Trophoblast cell (in vitro differentiated cells and primary cell): Measurements from ENCODE around the gene DNAH3.
"Not testable (repeated sequence)": the region's sequence is repeated elsewhere in the genome, so short reads cannot be mapped to it uniquely, and the experiment has no call there.

ENCODE experiments used
- DNase-seq, 2 donors: peaks; one replicate each; pipeline ENCODE4 v3.0.0-alpha.2; 2016
- H2AFZ ChIP-seq: 2 replicates; pipeline ENCODE4 v1.6.1; 2013; ENCODE audit warnings: low read length, moderate library complexity, mild to moderate bottlenecking; ENCODE audit not compliant: insufficient read depth, poor library complexity
- H2AK5ac ChIP-seq: 2 replicates; pipeline ENCODE4 v1.6.1; 2013; ENCODE audit warnings: mild to moderate bottlenecking, low read length
- H2BK120ac ChIP-seq: 2 replicates; pipeline ENCODE4 v1.6.1; 2013; ENCODE audit warnings: low read length, mild to moderate bottlenecking, moderate library complexity; ENCODE audit not compliant: insufficient read depth, poor library complexity
- H2BK12ac ChIP-seq: 2 replicates; pipeline ENCODE4 v1.6.1; 2013; ENCODE audit warnings: mild to moderate bottlenecking, low read length, moderate library complexity
- H2BK5ac ChIP-seq: 2 replicates; pipeline ENCODE4 v1.6.1; 2013; ENCODE audit warnings: low read length, low read depth, moderate library complexity, mild to moderate bottlenecking; ENCODE audit not compliant: poor library complexity
- H3K14ac ChIP-seq: 2 replicates; pipeline ENCODE4 v1.6.1; 2013; ENCODE audit warnings: mild to moderate bottlenecking, low read length
- H3K18ac ChIP-seq: 2 replicates; pipeline ENCODE4 v1.6.1; 2013; ENCODE audit warnings: mild to moderate bottlenecking, low read length
- H3K23ac ChIP-seq: 2 replicates; pipeline ENCODE4 v1.6.1; 2013; ENCODE audit warnings: low read length
- H3K27ac ChIP-seq: 2 replicates; pipeline ENCODE4 v1.5.1; 2013; ENCODE audit warnings: low read depth, mild to moderate bottlenecking, inconsistent platforms, low read length, moderate library complexity
- H3K27me3 ChIP-seq: 2 replicates; pipeline ENCODE4 v1.6.1; 2013; ENCODE audit warnings: inconsistent platforms, mild to moderate bottlenecking, low read length, moderate library complexity; ENCODE audit not compliant: insufficient read depth
- H3K36me3 ChIP-seq, 2 experiments: 1 replicate in 1 of 2; 2 replicates in 1 of 2; pipeline ENCODE4 v1.6.1; 2013; ENCODE audit warnings: low read length in 2 of 2, mild to moderate bottlenecking in 2 of 2, moderate library complexity in 1 of 2; ENCODE audit not compliant: insufficient read depth in 2 of 2, control insufficient read depth in 1 of 2
- H3K4ac ChIP-seq: 2 replicates; pipeline ENCODE4 v1.6.1; 2013; ENCODE audit warnings: low read depth, mild to moderate bottlenecking, low read length, moderate library complexity
- H3K4me1 ChIP-seq, 2 experiments: 1 replicate in 1 of 2; 2 replicates in 1 of 2; pipeline ENCODE4 v1.6.1; 2013; ENCODE audit warnings: low read length in 2 of 2, mild to moderate bottlenecking in 2 of 2, moderate library complexity in 1 of 2; ENCODE audit not compliant: insufficient read depth in 2 of 2, control insufficient read depth in 1 of 2
- H3K4me2 ChIP-seq: 2 replicates; pipeline ENCODE4 v1.6.1; 2013; ENCODE audit warnings: inconsistent platforms, mild to moderate bottlenecking, low read length, moderate library complexity
- H3K4me3 ChIP-seq: 2 replicates; pipeline ENCODE4 v1.5.1; 2013; ENCODE audit warnings: mild to moderate bottlenecking, low read depth, low read length, inconsistent platforms
- H3K79me1 ChIP-seq: one replicate; pipeline ENCODE4 v1.6.1; 2013; ENCODE audit warnings: low read length
- H3K79me2 ChIP-seq: 2 replicates; pipeline ENCODE4 v1.6.1; 2013; ENCODE audit warnings: low read length, mild to moderate bottlenecking; ENCODE audit not compliant: control insufficient read depth, insufficient read depth, poor library complexity
- H3K9ac ChIP-seq: 2 replicates; pipeline ENCODE4 v1.6.1; 2013; ENCODE audit warnings: mild to moderate bottlenecking, low read length
- H3K9me3 ChIP-seq: 2 replicates; pipeline ENCODE4 v1.6.1; 2013; ENCODE audit warnings: low read depth, mild to moderate bottlenecking, control low read depth, inconsistent platforms, low read length; ENCODE audit not compliant: insufficient read depth
- H4K12ac ChIP-seq: 2 replicates; pipeline ENCODE4 v1.6.1; 2013; ENCODE audit warnings: low read depth, mild to moderate bottlenecking, low read length, moderate library complexity
- H4K8ac ChIP-seq: 2 replicates; pipeline ENCODE4 v1.6.1; 2013; ENCODE audit warnings: low read depth, mild to moderate bottlenecking, low read length, moderate library complexity
- H4K91ac ChIP-seq: one replicate; pipeline ENCODE4 v1.6.1; 2013; ENCODE audit warnings: low read depth, mild to moderate bottlenecking, low read length, moderate library complexity
- WGBS: extraction: QIAGEN DNeasy Blood & Tissue Kit; methylation state at CpG from one replicate; pipeline ENCODE4 v1.1.7; 2013; ENCODE audit warnings: missing lambda C conversion rate; ENCODE audit not compliant: insufficient read length, insufficient coverage; ENCODE audit errors: extremely low coverage; 5-methylcytosine and 5-hydroxymethylcytosine counted together

DNAH3 gene

DNA sequence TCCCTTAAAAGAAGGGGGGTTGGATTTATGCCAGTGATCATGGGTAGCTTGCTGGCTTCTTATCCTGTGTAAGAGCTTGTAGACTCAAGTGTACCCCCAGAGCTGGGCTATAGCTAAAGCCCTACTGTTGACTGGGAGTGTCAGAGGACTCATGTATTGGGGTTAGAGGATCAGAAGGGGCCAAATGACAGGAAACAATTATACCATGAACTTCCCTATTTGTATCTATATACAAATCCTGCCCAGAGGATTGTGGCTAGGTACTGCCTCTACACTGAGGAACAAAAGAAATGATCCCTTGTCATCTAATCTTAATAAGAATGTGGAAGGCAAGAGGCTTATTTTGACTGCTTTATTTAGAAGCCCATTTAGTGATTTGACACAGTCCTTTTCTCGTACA, 46.5 kb upstream of the DNAH3 start:
- no peak overlapping the region for H2BK5ac ChIP-seq
- no peak overlapping the region for H3K9ac ChIP-seq
- H3K27ac ChIP-seq = no peak overlapping the region
- no peak overlapping the region for H2BK12ac ChIP-seq
- no peak overlapping the region for H3K4ac ChIP-seq
- no peak overlapping the region for H2AFZ ChIP-seq
- no peak overlapping the region for H4K12ac ChIP-seq
- H3K27me3 ChIP-seq = no peaks in the 10 kb centered on the region
- no peak overlapping the region for H3K18ac ChIP-seq
- no peak overlapping the region for H3K4me2 ChIP-seq
- no peak overlapping the region for H2AK5ac ChIP-seq
- H2BK120ac ChIP-seq = no peak overlapping the region
- no CpG with 5 or more reads among the region's 1 CpG for WGBS
- H3K79me1 ChIP-seq = no peaks in the 10 kb centered on the region
- no peak overlapping the region for H3K4me3 ChIP-seq
- no peak overlapping the region for H3K23ac ChIP-seq
- H4K8ac ChIP-seq = no peak overlapping the region
- H3K79me2 ChIP-seq = no peaks in the 10 kb centered on the region
- H3K14ac ChIP-seq = no peak overlapping the region
- H3K9me3 ChIP-seq = no peaks in the 10 kb centered on the region
- DNase-seq = no peak
- peaks cover 7 to 10% of the 10 kb centered on the region in 2 experiments for H3K4me1 ChIP-seq
- no peaks in the 10 kb centered on the region for H3K36me3 ChIP-seq
- H4K91ac ChIP-seq = no peak overlapping the region

GRCh38 chr16:21195330-21195729, 44.7 kb upstream of the DNAH3 start:
- not testable (repeated sequence) for H4K91ac ChIP-seq, H2BK5ac ChIP-seq, H3K4me3 ChIP-seq, H3K9ac ChIP-seq, H3K79me1 ChIP-seq, H2BK120ac ChIP-seq, H2BK12ac ChIP-seq, H3K36me3 ChIP-seq, H3K14ac ChIP-seq, H3K4ac ChIP-seq, H3K9me3 ChIP-seq, H3K18ac ChIP-seq, H3K4me2 ChIP-seq, H3K4me1 ChIP-seq, H3K27me3 ChIP-seq, H3K27ac ChIP-seq, H2AK5ac ChIP-seq, H3K23ac ChIP-seq, DNase-seq, H4K8ac ChIP-seq, H2AFZ ChIP-seq, H4K12ac ChIP-seq, H3K79me2 ChIP-seq
- no CpG with 5 or more reads among the region's 8 CpGs for WGBS

DNA sequence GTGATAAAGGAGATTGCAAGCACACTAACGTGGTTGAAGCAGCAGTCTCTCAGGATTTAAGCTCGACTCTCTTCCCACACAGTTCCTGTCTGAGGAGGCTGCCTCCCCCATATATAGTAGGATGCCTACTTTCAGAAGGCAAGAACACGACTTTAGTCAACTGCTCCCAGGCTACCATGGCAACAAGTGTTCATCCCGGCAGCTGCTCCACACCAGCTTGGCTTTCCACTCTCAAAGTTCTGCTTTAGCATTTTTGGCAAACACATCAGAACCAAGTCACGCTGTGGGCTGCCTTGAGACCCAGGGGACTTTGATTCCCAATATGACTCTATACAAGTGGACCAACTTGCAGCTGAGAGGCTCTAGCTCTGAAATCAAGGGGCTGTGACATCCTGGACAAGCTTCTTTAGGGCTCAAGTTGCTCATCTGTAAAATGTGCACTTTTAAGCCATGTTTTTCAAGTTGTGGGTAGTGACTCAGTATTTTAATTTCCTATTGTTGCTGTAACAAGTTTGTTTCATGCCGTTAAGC, 44.2 kb upstream of the DNAH3 start:
- Histone ChIP-seq H3K27me3 (no peaks in the 10 kb centered on the region), H3K9ac (no peak overlapping the region), H2BK5ac (no peak overlapping the region), H3K4ac (no peak overlapping the region), H4K91ac (no peak overlapping the region), H2AFZ (no peak overlapping the region), H2BK120ac (no peak overlapping the region), H3K36me3 (no peaks in the 10 kb centered on the region), H2AK5ac (no peak overlapping the region), H3K79me2 (no peaks in the 10 kb centered on the region), H3K14ac (no peak overlapping the region), H3K4me1 (peaks cover 7 to 8% of the 10 kb centered on the region in 2 experiments), H2BK12ac (no peak overlapping the region), H3K23ac (no peak overlapping the region), H3K9me3 (peaks cover 2% of the 10 kb centered on the region), H4K8ac (no peak overlapping the region), H3K18ac (no peak overlapping the region), H3K79me1 (no peaks in the 10 kb centered on the region), H3K4me3 (no peak overlapping the region), H3K27ac (no peak overlapping the region), H4K12ac (no peak overlapping the region), H3K4me2 (no peak overlapping the region)
- no peak for DNase-seq
- WGBS = no CpG with 5 or more reads among the region's 6 CpGs

DNA sequence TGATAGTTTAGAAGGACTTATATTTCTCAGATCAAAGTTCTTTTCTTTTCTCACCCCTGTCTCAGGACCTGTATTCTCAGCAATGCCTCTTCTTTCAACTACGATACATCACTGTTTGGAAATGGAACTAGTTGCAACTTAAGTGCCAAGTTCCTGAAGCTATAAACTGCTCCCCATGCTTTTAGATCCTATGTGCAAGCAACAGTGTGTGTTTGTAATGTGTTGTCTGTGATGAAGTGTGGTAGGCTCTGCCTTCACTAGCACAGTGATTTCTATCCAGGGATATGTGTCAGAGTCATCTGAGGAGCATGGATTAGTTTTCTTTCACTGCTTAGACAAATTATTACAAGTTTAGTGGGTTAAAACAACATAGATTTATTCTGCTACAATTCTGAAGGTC, 42.3 kb upstream of the DNAH3 start:
- no peak overlapping the region for H3K4me2 ChIP-seq
- peaks cover 2 to 3% of the 10 kb centered on the region in 2 experiments for H3K4me1 ChIP-seq
- H3K4ac ChIP-seq = no peak overlapping the region
- no peak overlapping the region for H2AK5ac ChIP-seq
- no peaks in the 10 kb centered on the region for H3K79me2 ChIP-seq
- H3K36me3 ChIP-seq = no peaks in the 10 kb centered on the region
- no peaks in the 10 kb centered on the region for H3K79me1 ChIP-seq
- peaks cover 2% of the 10 kb centered on the region for H3K9me3 ChIP-seq
- no peak overlapping the region for H3K23ac ChIP-seq
- WGBS = no CpG with 5 or more reads among the region's 1 CpG
- H3K14ac ChIP-seq = no peak overlapping the region
- H2BK5ac ChIP-seq = no peak overlapping the region
- H4K8ac ChIP-seq = no peak overlapping the region
- H3K27ac ChIP-seq = no peak overlapping the region
- H3K18ac ChIP-seq = no peak overlapping the region
- no peak for DNase-seq
- no peak overlapping the region for H2BK120ac ChIP-seq
- H4K91ac ChIP-seq = no peak overlapping the region
- H2AFZ ChIP-seq = no peak overlapping the region
- no peak overlapping the region for H3K9ac ChIP-seq
- H3K4me3 ChIP-seq = no peak overlapping the region
- H4K12ac ChIP-seq = no peak overlapping the region
- no peaks in the 10 kb centered on the region for H3K27me3 ChIP-seq
- no peak overlapping the region for H2BK12ac ChIP-seq
